C1 segment of cervical spinal cord (tissue), 14 donors: ENCODE data around the gene PICK1.
"Not testable (repeated sequence)": the region's sequence is repeated elsewhere in the genome, so short reads cannot be mapped to it uniquely, and the experiment has no call there.

Source experiments
- DNase-seq, 14 donors: peaks; one replicate each; lab custom pipeline; 2025; lab: John Stamatoyannopoulos, UW

Gene PICK1

GRCh38 chr22:38110863-38111852 lies 54.0 kb downstream of the PICK1 start:
- no peak for DNase-seq

- DNase-seq = no peak
These were observed 54.7 kb downstream of the PICK1 start for GRCh38 chr22:38111925-38112355.

GRCh38 chr22:38112381-38112780 lies 55.2 kb downstream of the PICK1 start:
- DNase-seq = no peak

GRCh38 chr22:38114484-38115398 lies 57.5 kb downstream of the PICK1 start:
- peak; percentile 7 to 84 (median 67) for DNase-seq

DNA sequence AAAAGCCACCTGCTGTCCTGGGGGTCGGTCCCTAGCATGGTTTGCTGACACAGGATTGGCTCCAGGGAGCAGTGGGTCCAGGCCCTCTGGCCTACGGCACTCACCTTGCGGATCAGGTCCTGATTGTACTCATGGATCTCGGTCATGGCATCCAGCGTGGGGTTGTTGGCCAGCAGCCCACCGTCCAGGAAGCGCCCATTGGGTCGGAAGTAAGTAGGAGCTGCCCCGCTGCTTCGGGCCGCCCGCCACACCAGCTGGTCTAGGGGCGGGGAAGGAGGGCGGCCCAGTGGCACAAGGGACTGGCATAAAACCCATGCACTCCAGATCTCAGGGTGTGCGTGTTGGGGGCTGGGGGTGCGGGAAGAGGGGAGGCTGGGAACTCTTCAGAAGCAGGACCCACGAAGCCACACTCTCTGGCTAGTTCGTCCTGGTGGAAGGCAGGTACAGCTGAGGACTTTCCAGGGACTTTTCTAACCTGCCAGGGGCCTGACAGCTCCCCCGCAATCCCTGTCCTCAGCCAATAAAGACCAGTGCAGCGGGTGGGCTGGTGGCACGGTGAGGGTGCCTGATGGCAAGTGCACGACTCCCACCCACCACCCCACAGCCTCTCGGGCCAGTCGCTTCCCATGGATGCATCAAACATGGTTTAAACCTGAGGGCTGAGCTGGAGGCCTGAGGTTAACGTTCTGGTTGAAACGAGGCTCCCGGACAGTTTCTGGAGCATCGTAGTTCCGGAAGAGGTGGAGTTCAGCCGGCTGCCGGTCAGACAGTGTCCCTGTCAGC lies 58.4 kb downstream of the PICK1 start:
- peak in 1 of 14 donors; percentile 57 for DNase-seq

DNA sequence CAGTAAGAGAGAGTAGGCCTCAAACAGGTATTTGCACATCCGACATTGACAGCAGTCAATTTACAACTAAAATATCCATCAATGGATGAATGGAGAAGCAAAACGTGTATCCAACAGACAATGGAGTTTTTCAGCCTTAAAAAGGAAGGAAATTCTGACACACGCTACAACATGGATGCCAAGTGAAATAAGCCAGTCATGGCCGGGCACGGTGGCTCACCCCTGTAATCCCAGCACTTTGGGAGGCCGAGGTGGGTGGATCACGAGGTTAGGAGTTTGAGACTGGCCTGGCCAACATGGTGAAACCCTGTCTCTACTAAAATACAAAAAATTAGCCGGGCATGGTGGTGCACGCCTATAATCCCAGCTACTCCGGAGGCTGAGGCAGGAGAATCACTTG lies 60.4 kb downstream of the PICK1 start:
- DNase-seq = not testable (repeated sequence)

GRCh38 chr22:38118182-38118581 lies 61.0 kb downstream of the PICK1 start:
- DNase-seq = no peak

GRCh38 chr22:38118747-38119146 lies 61.5 kb downstream of the PICK1 start:
- DNase-seq = not testable (repeated sequence)

- no peak for DNase-seq
These were observed 63.3 kb downstream of the PICK1 start for GRCh38 chr22:38120359-38121110.

GRCh38 chr22:38122616-38123015 lies 65.4 kb downstream of the PICK1 start:
- no peak for DNase-seq

DNA sequence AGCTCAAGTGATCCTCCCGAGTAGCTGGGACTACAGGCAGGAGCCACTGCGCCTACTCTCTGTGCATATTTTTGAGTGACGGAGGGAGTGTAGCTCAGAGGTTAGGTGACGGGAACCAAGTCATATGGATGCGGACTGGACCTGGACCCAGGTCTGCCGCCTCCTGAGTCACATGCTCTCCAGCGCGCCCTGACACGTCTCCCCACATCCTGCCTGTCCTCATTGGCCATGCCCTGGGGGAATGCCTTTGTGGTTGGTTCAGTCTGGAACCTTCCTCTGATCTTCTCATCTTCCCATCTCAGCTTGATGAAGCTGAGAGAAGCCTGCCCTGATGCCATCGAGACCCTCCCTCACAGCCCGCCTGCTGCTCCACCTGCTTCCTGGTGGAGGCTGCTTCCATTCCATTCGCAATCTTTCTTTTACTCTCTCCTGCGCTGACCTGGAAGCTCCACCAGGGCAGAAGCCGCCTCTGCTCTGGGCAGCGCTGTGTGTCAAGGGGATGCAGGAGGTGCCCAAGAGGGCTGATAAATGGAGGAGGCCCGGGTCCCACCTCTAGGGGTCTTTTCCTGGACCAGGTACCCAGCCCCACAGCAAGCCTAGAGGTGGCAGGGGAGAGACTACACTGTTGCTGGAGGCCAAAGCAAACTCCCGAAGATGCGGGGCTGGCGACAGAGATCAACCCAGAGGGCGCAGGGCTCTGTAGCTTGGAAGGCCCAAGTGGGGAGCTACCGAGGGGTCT lies 67.2 kb downstream of the PICK1 start:
- no peak for DNase-seq

- no peak for DNase-seq
These were observed 67.9 kb downstream of the PICK1 start for GRCh38 chr22:38125038-38125610.
